Measurements from ENCODE around the gene ASXL2. TPM values are rescaled to one million over a fixed set of nuclear protein-coding genes. Genes with fewer than 3 reads are reported as not detected.

ASXL2 gene
- total RNA-seq, 1 experiment from 2014 or later, result 11.4 TPM

DNA sequence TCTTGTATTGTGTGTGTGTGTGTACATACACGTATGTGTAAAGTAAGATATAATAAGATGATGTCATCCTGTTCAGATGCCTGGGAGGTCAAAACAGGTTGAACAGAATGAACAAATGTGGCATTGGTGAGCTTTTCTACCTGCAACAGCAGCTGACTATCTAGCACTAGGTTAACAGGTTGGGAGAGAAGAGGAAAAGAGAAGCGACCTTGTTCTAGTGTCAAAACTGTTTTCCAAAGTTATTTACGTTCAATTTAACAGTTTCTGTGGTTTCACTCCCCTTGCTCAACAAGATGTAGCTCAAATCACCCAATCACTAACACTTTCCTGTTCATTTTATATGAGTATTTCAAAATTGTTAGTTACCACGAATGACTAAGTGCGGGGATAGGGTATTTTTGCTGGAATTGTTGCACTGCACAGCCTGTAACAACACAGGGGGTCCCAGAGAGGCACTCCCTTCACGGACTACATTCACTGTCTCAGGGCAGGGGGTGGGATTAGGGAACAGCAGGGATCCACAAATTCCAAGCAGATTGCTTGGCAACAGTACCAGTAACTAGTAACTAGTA, 137.4 kb downstream of the ASXL2 start:
- no peak for DNase-seq (ENCODE audit: low read depth in 1 of 2, low spot score in 2 of 2)

DNA sequence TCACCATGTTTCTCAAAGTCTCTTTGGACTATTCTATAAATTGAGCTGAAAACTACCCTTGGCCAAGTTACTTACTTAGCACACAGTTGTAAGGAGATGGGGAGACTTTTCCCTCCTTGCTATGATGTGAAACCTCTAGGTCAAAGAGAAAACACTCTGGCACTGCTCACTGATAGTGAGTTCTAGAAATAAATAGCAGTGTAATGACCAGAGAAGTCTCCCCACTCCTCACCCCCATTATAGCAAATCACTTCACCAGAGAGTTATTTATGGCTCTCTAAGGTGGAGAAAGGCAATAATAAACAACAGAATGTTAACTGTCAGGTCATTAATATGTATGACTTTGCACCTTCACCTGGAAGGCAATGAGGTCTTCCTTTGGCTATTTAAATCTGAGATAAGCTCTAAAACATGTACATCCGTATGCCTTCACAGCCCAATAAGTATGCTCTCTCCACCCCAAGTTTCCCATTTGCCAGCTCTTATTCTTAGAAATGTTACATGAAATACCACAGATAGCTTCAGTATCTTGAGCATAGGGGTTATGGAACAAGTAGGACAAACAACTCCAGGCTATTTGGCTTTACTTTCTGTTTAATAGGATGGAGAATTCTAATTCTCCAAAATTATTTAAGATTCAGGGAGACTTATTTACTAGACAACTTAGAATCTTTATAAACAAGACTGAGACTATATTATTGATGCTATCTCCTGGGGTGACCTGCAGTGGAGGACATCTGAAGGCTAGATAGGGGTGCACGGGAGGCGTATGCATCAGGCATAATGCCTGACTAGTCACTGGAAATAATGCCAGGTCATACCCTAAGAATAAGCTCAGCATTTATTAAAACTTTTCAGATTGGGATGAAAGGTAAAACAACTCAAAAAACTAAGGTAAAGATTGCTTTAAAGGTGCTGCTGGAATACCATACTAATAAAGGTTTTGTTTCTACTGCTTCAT, 139.6 kb downstream of the ASXL2 start:
- Histone ChIP-seq H3K4me3 (no peak overlapping the region), H3K36me3 (peaks cover 27% of the 10 kb centered on the region), H3K4me1 (replicated peaks) (no peaks in the 10 kb centered on the region), H3K27me3 (replicated peaks) (no peaks in the 10 kb centered on the region), H3K9me3 (replicated peaks) (no peaks in the 10 kb centered on the region), H3K27ac (no peak overlapping the region)
- DNase-seq (ENCODE audit: low read depth in 1 of 2, low spot score in 2 of 2), result no peak

More for the DNA sequence above, 137.4 kb downstream of the ASXL2 start:
- H3K4me1 ChIP-seq (replicated peaks), result no peaks in the 10 kb centered on the region
- H3K4me3 ChIP-seq, result no peak overlapping the region
- no peaks in the 10 kb centered on the region for H3K9me3 ChIP-seq (replicated peaks)
- H3K27me3 ChIP-seq (replicated peaks), result no peaks in the 10 kb centered on the region
- peaks cover 39% of the 10 kb centered on the region for H3K36me3 ChIP-seq
- H3K27ac ChIP-seq, result no peak overlapping the region

DNA sequence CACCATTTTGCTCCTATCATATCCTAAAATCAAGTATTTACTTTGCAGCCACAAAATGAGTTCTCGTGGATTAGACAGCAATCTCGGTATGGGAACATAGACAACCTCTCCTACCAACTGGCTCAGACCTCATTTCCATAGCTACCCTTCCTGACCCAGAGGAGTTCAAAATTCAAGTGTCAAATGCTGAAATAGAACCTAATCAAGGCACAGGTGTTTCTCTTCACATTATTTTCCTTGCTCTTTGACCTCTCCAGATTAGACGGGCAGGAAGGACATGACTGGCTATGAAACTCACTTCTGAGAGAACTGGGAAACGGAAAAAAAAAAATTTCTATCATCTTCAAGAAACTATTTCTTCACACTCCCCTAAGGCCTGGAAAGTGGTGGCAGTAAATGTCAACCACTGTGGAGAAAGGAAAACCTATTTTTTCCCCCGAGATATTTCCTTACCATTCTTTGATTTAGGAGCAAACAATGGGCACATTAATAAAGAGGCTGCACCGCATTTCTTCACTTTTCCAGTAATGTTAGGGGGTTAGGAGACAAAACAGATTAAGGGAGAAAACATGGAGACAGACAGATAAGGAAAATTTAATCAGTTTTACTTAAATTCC, 141.3 kb downstream of the ASXL2 start:
- Histone ChIP-seq H3K27ac (no peak overlapping the region), H3K36me3 (peaks cover 12% of the 10 kb centered on the region), H3K4me3 (no peak overlapping the region), H3K27me3 (replicated peaks) (0 out of 2 replicates have a peak, but pooled peaks cover 5% of the 10 kb centered on the region), H3K4me1 (replicated peaks) (no peaks in the 10 kb centered on the region), H3K9me3 (replicated peaks) (no peaks in the 10 kb centered on the region)
- no peak for DNase-seq (ENCODE audit: low read depth in 1 of 2, low spot score in 2 of 2)

DNA sequence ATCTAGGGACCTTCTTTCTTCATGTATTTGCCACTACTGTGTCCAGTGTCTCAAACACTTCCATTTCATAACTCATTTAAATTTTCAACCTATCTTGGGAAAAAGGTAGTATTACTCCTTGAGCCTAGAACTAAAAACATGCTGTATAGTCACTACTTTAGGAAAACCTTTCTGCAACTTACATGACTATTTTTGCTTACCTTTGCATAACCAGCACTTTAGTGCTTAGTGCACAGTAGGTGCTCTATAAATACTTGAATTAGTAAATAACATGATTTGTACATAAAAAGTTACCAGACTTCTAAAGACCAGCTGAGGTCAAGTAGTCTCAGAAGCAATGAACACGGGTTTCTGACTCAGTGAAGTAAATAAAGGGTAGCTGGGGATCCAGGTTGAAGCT, 142.5 kb downstream of the ASXL2 start:
- Histone ChIP-seq H3K36me3 (peaks cover 3% of the 10 kb centered on the region; the same call in 1 of the 2 replicates), H3K4me1 (replicated peaks) (no peaks in the 10 kb centered on the region), H3K4me3 (no peak overlapping the region), H3K27ac (no peak overlapping the region), H3K9me3 (replicated peaks) (no peaks in the 10 kb centered on the region), H3K27me3 (replicated peaks) (0 out of 2 replicates have a peak, but pooled peaks cover 5% of the 10 kb centered on the region)
- no peak for DNase-seq (ENCODE audit: low read depth in 1 of 2, low spot score in 2 of 2)

DNA sequence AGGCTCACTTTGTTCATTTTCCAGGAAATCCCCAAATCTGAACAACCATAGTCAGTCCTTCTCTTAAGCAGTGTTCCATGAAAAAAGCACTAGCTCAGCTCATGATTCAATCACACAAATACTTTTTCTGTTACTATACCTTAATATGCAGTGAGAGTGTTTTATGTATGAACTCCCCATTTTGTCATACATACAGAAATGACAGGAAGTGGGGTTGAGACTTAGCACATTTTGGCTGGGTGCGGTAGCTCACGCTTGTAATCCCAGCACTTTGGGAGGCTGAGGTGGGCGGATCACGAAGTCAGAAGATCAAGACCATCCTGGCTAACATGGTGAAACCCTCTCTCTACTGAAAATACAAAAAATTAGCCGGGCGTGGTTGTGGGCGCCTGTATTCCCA, 149.7 kb downstream of the ASXL2 start:
- Histone ChIP-seq H3K27me3 (replicated peaks) (0 out of 2 replicates have a peak, but pooled peaks cover 5% of the 10 kb centered on the region), H3K4me3 (no peak overlapping the region), H3K4me1 (replicated peaks) (no peaks in the 10 kb centered on the region), H3K27ac (no peak overlapping the region), H3K36me3 (no peaks in the 10 kb centered on the region), H3K9me3 (replicated peaks) (no peaks in the 10 kb centered on the region)
- no peak for DNase-seq (ENCODE audit: low read depth in 1 of 2, low spot score in 2 of 2)

DNA sequence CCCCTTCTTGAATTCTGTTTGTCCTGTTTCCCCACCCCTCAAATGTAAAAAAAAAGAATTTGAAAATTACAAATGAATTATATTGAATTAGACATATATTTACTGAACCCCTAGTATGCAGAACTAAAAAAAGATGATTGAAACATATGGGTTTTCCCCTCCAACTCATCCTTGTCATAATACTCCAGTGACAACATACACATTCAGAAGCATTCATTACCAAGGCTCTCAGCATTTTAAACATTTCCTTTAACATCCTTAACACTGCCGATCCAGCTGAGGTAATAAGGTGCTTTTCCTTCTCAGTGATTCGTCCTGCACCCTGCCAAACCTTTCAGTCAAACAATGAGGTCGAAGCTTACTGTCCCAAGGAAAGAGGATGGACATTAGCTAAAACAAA, 151.8 kb downstream of the ASXL2 start:
- Histone ChIP-seq H3K4me3 (no peak overlapping the region), H3K4me1 (replicated peaks) (no peaks in the 10 kb centered on the region), H3K27ac (no peak overlapping the region), H3K36me3 (no peaks in the 10 kb centered on the region), H3K9me3 (replicated peaks) (no peaks in the 10 kb centered on the region), H3K27me3 (replicated peaks) (0 out of 2 replicates have a peak, but pooled peaks cover 2% of the 10 kb centered on the region)
- DNase-seq (ENCODE audit: low read depth in 1 of 2, low spot score in 2 of 2), result no peak

DNA sequence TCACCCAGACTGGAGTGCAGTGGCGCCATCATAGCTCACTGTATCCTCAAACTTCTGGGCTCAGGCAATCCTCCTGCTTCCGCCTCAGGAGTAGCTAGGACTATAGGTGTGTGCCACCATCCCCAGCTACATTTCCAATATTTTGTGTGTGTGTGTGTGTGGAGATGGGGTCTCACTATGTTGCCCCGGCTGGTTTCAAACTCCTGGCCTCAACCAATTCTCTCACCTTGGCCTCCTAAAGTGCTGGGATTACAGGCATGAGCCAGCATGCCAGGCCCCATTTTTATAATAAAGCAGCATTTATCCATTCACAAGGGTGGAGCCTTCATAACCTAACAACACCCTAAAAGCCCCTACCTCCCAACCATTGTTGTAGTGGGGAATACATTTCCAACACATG, 152.4 kb downstream of the ASXL2 start:
- Histone ChIP-seq H3K36me3 (no peaks in the 10 kb centered on the region), H3K9me3 (replicated peaks) (no peaks in the 10 kb centered on the region), H3K4me1 (replicated peaks) (no peaks in the 10 kb centered on the region), H3K27me3 (replicated peaks) (0 out of 2 replicates have a peak, but pooled peaks cover 5% of the 10 kb centered on the region), H3K27ac (no peak overlapping the region), H3K4me3 (no peak overlapping the region)
- DNase-seq (ENCODE audit: low read depth in 1 of 2, low spot score in 2 of 2), result no peak

DNA sequence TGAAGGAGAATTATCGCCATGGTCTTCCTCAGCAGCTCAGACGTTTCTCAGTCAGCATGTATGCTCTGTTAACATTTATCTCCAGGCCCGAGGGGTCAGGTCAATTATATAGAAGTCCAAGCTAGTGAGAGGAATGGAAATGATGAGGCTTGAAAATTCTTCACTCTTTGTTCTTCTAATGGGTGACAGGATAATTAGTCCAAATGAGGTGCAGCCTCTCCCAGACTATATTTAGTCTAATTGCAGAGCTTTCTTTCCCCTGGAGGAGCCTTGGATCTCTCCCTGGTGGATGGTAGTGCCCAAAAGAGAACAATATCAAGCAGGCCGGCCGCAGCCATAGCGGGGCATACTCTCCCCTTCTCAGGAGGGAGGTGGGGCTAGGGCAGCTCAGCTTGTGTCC, 153.5 kb downstream of the ASXL2 start:
- no peaks in the 10 kb centered on the region for H3K9me3 ChIP-seq (replicated peaks)
- H3K27ac ChIP-seq, result no peak overlapping the region
- H3K4me1 ChIP-seq (replicated peaks), result no peaks in the 10 kb centered on the region
- DNase-seq (ENCODE audit: low read depth in 1 of 2, low spot score in 2 of 2), result no peak
- no peak overlapping the region for H3K4me3 ChIP-seq
- 0 out of 2 replicates have a peak, but pooled peaks cover 10% of the 10 kb centered on the region for H3K27me3 ChIP-seq (replicated peaks)
- H3K36me3 ChIP-seq, result no peaks in the 10 kb centered on the region

DNA sequence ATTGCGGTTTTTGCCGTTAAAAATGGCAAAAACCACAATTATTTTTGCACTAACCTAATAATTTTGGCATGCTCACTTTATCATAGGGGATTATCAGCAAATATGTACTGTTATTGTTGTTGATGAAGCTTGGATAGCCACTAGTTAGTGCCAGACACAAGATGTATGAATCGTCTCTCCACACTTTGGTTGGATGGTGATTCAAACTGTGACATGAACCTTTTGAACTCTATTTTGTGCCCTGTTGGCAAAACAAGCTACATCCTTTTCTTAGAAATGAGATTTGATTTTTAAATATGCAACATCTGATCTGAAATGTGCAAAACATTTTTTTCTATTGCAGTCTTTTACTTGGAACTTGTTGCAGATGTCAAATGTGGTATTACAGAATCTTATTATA, 156.1 kb downstream of the ASXL2 start:
- H3K9me3 ChIP-seq (replicated peaks), result no peaks in the 10 kb centered on the region
- no peaks in the 10 kb centered on the region for H3K4me1 ChIP-seq (replicated peaks)
- DNase-seq (ENCODE audit: low read depth in 1 of 2, low spot score in 2 of 2), result no peak
- H3K36me3 ChIP-seq, result no peaks in the 10 kb centered on the region
- H3K27ac ChIP-seq, result no peak overlapping the region
- no peak overlapping the region for H3K4me3 ChIP-seq
- 0 out of 2 replicates have a peak, but pooled peaks cover 10% of the 10 kb centered on the region for H3K27me3 ChIP-seq (replicated peaks)

DNA sequence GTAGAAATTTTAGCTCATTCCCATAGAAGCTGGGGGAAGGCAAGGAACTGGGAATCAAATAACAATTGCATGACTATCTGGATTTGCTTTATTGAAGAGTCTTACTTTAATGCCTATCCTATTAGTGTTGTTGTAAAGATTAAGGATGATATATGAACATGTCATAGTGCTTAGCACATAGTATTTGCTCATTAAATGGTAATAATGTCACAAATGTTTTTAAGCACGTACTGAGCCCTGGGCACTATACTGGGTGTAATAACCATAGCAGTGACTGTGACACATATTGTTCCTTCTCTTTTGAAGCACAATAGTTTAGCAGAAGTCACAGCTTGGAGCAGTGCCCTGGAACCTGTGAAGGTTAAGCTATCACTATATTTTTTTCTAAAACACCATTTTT, 157.7 kb downstream of the ASXL2 start:
- Histone ChIP-seq H3K4me3 (no peak overlapping the region), H3K27ac (no peak overlapping the region), H3K9me3 (replicated peaks) (no peaks in the 10 kb centered on the region), H3K27me3 (replicated peaks) (0 out of 2 replicates have a peak, but pooled peaks cover 10% of the 10 kb centered on the region), H3K36me3 (no peaks in the 10 kb centered on the region), H3K4me1 (replicated peaks) (no peaks in the 10 kb centered on the region)
- DNase-seq (ENCODE audit: low read depth in 1 of 2, low spot score in 2 of 2), result no peak

DNA sequence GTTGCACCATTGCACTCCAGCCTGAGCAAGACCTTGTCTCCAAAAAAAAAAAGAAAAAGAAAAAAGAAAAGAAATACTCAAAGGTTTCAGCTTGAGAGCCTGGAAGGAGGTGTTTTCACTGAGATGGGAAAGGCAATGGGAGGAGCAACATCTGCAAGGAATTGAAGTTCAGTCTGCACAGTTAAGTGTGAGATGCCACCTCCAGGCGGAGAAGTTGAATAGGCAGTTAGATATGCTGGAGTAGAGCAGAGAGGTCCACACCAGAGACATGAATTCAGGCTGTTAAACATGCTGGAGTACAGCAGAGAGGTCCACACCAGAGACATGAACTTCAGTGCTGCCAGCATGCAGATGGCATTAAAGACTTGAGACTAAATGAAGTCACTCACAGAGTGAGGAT, 163.5 kb downstream of the ASXL2 start:
- Histone ChIP-seq H3K36me3 (no peaks in the 10 kb centered on the region), H3K27ac (no peak overlapping the region), H3K4me1 (replicated peaks) (no peaks in the 10 kb centered on the region), H3K4me3 (no peak overlapping the region), H3K9me3 (replicated peaks) (no peaks in the 10 kb centered on the region), H3K27me3 (replicated peaks) (no peaks in the 10 kb centered on the region)
- no peak for DNase-seq (ENCODE audit: low read depth in 1 of 2, low spot score in 2 of 2)

DNA sequence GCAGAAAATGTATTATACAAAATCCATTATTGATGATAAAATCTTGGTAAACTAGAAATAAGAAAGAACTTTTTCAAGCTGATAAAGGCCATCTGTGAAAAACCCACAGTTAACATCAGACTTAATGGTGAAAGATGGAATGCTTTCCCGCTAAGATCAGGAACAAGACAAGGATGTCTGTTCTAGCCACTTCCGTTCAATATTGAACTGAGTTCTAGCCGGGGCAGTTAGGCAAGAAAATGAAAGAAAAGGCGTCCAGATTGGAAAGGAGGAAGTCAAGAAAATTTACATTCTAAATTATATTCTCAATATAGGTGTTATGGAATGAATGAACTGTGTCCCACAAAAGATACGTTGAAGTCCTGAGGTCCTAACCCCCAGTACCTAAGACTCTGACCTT, 165.8 kb downstream of the ASXL2 start:
- no peaks in the 10 kb centered on the region for H3K4me1 ChIP-seq (replicated peaks)
- H3K4me3 ChIP-seq, result no peak overlapping the region
- no peak for DNase-seq (ENCODE audit: low read depth in 1 of 2, low spot score in 2 of 2)
- no peaks in the 10 kb centered on the region for H3K9me3 ChIP-seq (replicated peaks)
- H3K27me3 ChIP-seq (replicated peaks), result no peaks in the 10 kb centered on the region
- H3K27ac ChIP-seq, result no peak overlapping the region
- H3K36me3 ChIP-seq, result no peaks in the 10 kb centered on the region

DNA sequence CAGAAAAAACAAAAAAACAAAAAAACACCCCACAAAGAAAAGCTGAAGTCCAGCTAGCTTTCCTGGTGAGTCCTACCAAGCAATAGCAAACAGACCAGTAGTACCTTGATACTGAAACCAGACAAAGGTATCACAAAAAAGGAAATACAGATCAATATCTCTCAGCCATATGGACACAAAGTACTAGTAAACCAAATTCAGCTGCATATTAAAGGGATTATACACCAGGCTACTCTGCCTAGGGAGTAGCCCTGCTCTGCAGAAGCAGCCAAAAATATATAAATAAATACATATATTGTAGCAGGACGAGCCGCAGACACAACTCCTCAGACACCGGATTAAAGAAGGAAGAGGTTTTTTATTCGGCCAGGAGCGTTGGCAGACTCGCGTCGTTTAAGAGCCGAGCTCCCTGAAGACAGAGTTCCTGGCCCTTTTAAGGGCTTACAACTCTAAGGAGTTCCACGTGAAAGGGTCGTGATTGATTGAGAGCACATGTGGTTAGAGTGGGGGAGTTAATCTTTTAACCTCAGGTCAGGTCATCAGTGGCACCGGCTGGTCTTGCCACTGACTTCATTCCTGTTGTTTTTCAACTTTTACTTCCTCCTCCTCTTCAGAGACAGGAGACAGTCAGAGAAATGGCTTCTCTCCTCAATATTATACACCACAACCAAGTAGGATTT, 166.5 kb downstream of the ASXL2 start:
- H3K4me3 ChIP-seq, result no peak overlapping the region
- H3K4me1 ChIP-seq (replicated peaks), result no peaks in the 10 kb centered on the region
- DNase-seq (ENCODE audit: low read depth in 1 of 2, low spot score in 2 of 2), result no peak
- H3K27me3 ChIP-seq (replicated peaks), result no peaks in the 10 kb centered on the region
- no peaks in the 10 kb centered on the region for H3K36me3 ChIP-seq
- H3K27ac ChIP-seq, result no peak overlapping the region
- no peaks in the 10 kb centered on the region for H3K9me3 ChIP-seq (replicated peaks)
